Activated CD4-positive, alpha-beta T cell treated with anti-CD3 and anti-CD28 coated beads, Interleukin-2, amount 10 ng/mL, durations not matched to agents 24 days and 14 days (primary cell): Measurements from ENCODE around the gene LNX1. TPM values are rescaled to one million over a fixed set of nuclear protein-coding genes. Genes with fewer than 3 reads are reported as not detected.

ENCODE experiments used
- DNase-seq: peaks from one replicate; pipeline ENCODE4 v3.0.0; 2022
- H3K27ac Mint-ChIP-seq: one replicate; pipeline ENCODE4 v1.8.0; 2022; ENCODE audit warnings: mild to moderate bottlenecking, mixed read lengths
- H3K27me3 Mint-ChIP-seq: one replicate; pipeline ENCODE4 v1.8.0; 2022; ENCODE audit warnings: mixed read lengths
- H3K36me3 Mint-ChIP-seq: one replicate; pipeline ENCODE4 v1.8.0; 2022; ENCODE audit warnings: low read depth, mild to moderate bottlenecking, mixed read lengths
- H3K4me1 Mint-ChIP-seq: one replicate; pipeline ENCODE4 v1.8.0; 2021; ENCODE audit warnings: mixed read lengths
- H3K4me3 Mint-ChIP-seq: one replicate; pipeline ENCODE4 v1.8.0; 2022; ENCODE audit warnings: mild to moderate bottlenecking, moderate library complexity, mixed read lengths
- H3K9me3 Mint-ChIP-seq: one replicate; pipeline ENCODE4 v1.8.0; 2021; ENCODE audit warnings: mixed read lengths
- intact Hi-C: fragments of 100-400 bp; cut with micrococcal nuclease; formaldehyde crosslinking; loops from one replicate; pipeline ENCODE4 v1.15.1; 2023
- total RNA-seq: library from RNA; stranded (reverse); gene quantifications from 2 replicates; pipeline ENCODE4 v1.2.3, GENCODE V29; 2022

Gene LNX1
- total RNA-seq, 1 donor from 2014 or later = not detected

DNA sequence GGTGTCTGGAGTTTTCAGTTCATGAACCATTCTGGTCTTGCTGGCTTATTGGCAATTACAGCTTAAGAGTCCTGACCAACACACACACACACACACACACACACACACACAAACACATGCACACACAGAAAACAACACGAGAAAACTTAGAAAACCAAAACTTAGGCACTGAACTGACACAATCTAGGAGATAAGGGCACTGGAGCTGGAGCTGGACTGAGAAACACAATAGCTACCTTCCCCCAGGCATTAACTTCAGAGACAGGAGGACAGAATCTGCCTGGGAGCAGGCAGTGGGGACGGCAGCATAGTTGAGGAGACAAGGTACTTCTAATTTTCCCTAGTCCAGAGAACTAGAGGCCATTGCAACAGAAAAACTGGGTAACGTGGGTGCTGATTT, 62.3 kb downstream of the LNX1 start:
- H3K4me1 Mint-ChIP-seq = no peaks in the 10 kb centered on the region
- no peak overlapping the region for H3K27ac Mint-ChIP-seq
- intact Hi-C loops = no loop called here
- no peak for DNase-seq
- no peak overlapping the region for H3K4me3 Mint-ChIP-seq
- H3K27me3 Mint-ChIP-seq = peaks cover 9% of the 10 kb centered on the region
- no peaks in the 10 kb centered on the region for H3K36me3 Mint-ChIP-seq
- no peaks in the 10 kb centered on the region for H3K9me3 Mint-ChIP-seq

DNA sequence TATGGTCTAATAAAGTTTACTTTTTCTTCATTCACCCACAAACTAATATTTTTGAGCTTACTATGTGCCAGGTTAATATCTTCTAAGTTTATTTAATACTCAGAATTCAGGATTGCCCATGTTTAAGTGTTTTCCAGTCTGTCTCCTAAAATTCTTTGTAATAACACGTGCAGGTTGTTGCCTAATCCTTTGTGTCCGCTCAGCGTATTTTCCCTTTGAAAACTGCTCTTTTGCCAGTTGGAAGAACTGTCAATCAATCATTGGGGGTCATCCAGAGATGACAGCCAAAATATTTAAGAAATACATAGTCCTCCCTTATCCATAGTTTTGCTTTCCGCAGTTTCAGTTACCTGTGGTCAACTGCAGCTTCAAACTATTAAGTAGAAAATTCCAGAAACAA, 63.4 kb downstream of the LNX1 start:
- intact Hi-C loops = no loop called here
- no peak overlapping the region for H3K4me3 Mint-ChIP-seq
- no peak for DNase-seq

DNA sequence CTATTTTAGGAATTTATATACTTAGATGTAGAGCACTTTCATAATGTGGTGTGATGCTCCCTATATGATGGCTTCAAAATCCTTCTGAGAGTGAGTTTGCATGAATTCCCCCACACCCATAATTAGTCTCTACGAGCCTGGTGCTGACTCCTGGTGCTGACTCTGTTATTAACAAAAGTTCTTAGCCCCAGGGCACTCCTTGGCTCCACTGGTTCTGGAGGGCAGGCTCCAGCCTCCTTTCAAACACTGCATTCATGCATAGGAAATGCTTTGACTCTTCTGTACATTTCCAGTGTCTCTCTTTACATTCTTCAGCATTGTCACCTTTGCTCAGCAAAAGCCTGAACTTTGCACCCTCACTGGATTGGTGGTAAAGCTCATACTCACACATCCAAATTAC, 64.0 kb downstream of the LNX1 start:
- no peaks in the 10 kb centered on the region for H3K36me3 Mint-ChIP-seq
- intact Hi-C loops = no loop called here
- no peaks in the 10 kb centered on the region for H3K9me3 Mint-ChIP-seq
- no peak overlapping the region for H3K4me3 Mint-ChIP-seq
- DNase-seq = no peak
- no peak overlapping the region for H3K27ac Mint-ChIP-seq
- no peaks in the 10 kb centered on the region for H3K4me1 Mint-ChIP-seq
- H3K27me3 Mint-ChIP-seq = peaks cover 12% of the 10 kb centered on the region

More for the DNA sequence above, 63.4 kb downstream of the LNX1 start:
- Mint-ChIP-seq H3K27me3 (peaks cover 12% of the 10 kb centered on the region), H3K4me1 (no peaks in the 10 kb centered on the region), H3K27ac (no peak overlapping the region), H3K9me3 (no peaks in the 10 kb centered on the region), H3K36me3 (no peaks in the 10 kb centered on the region)

DNA sequence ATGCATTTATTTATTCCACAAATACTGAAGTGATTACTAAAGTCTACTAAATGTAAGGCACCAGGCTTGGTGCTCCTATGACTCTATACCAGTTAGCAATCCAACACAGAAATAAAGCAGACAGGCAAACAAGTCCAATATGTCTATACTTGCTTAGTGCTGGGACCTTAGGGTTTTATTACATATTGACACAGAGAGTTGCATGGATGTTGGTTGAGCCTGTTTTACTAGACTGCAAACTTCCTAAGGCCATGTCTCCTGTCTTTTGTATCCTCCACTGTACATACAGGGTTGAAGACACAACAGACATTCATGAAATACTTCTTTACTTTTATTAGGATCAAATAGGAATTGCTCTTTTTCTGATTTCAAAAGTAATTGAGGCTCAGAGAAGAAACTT, 69.0 kb downstream of the LNX1 start:
- Mint-ChIP-seq H3K9me3 (no peaks in the 10 kb centered on the region), H3K4me3 (no peak overlapping the region), H3K36me3 (no peaks in the 10 kb centered on the region), H3K27me3 (peaks cover 14% of the 10 kb centered on the region), H3K4me1 (no peaks in the 10 kb centered on the region), H3K27ac (no peak overlapping the region)
- intact Hi-C loops = no loop called here
- no peak for DNase-seq

DNA sequence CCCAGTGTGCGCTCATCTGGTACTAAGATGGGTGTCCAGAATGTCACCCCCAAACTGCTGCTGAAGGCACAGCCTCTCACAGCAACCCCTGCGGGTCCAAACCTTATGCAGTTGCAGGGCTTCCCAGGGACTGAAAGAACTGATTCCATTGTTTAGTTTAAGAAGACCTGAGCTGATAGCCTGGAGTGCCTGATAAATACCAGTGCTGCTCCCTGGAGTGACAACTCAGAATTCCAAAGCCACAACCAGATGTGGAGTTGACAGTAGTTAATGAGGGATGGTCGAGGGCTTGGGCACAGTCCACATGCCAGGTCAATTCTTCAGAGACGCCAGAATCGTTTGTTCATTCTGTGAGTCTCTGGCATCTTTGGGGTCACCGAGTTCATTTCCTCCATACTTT, 71.2 kb downstream of the LNX1 start:
- DNase-seq = no peak
- no peaks in the 10 kb centered on the region for H3K36me3 Mint-ChIP-seq
- intact Hi-C loops = no loop called here
- H3K4me3 Mint-ChIP-seq = no peak overlapping the region
- no peaks in the 10 kb centered on the region for H3K4me1 Mint-ChIP-seq
- H3K9me3 Mint-ChIP-seq = no peaks in the 10 kb centered on the region
- peaks cover 11% of the 10 kb centered on the region for H3K27me3 Mint-ChIP-seq
- no peak overlapping the region for H3K27ac Mint-ChIP-seq

DNA sequence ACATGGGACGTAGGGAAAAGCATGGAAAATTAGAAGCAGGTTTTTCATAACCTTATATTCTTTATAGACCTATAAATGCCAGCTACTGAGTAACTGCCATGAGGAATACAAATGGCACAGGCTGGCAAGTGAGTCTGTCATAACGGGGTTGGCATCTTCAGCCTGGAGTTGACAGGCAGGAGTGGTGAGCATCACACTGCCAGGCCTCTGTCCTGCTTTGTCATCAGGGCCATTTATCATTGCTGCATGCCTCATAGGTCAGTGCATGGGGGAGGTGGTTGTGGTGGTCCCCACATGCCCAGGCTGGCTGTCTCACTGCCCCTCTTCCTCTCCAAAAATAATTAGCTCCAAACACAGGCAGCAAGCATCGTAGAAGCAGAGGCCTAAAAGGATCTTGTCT, 72.5 kb downstream of the LNX1 start:
- Mint-ChIP-seq H3K36me3 (no peaks in the 10 kb centered on the region), H3K9me3 (no peaks in the 10 kb centered on the region), H3K27ac (no peak overlapping the region), H3K27me3 (peaks cover 4% of the 10 kb centered on the region), H3K4me1 (no peaks in the 10 kb centered on the region), H3K4me3 (no peak overlapping the region)
- intact Hi-C loops = no loop called here
- no peak for DNase-seq

DNA sequence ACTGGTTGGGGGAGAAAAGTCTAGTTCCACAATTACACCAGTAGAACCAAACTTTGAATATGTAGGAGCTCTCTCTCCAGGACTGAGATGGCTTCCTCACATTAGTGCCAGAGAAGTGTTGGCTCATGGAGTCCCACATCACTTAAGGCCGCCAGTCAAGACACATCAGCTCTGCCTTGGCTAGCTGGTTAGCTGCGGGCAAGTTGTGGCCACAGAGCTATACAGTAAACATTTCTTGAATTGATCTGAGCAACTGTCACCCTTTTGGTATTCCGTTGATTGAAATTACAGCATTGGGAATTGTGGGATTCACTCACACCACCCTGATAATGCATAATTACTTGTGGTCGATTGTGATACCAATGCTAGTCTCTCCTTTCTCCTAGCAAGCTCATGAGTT, 76.2 kb downstream of the LNX1 start:
- Mint-ChIP-seq H3K27me3 (peaks cover 4% of the 10 kb centered on the region), H3K9me3 (no peaks in the 10 kb centered on the region), H3K27ac (no peak overlapping the region), H3K36me3 (no peaks in the 10 kb centered on the region), H3K4me1 (no peaks in the 10 kb centered on the region), H3K4me3 (no peak overlapping the region)
- no peak for DNase-seq
- intact Hi-C loops = no loop called here

DNA sequence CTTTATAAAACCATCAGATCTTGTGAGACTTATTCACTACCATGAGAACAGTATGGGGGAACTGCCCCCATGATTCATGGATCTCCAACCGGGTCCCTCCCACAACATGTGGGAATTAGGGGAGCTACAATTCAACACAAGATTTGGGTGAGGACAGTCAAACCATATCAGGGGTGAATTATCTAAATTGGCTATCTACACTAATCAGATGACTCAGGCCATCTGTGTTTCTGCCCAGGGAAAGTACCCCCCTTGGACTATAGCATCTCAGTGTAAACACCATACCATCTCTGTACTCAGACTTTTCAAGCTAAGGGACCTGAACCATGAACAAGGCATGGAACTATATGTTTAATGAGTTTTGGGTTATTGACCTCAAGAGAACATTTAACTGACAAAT, 76.8 kb downstream of the LNX1 start:
- intact Hi-C loops = no loop called here
- DNase-seq = no peak
- Mint-ChIP-seq H3K27me3 (peaks cover 4% of the 10 kb centered on the region), H3K36me3 (no peaks in the 10 kb centered on the region), H3K4me1 (no peaks in the 10 kb centered on the region), H3K9me3 (no peaks in the 10 kb centered on the region), H3K27ac (no peak overlapping the region), H3K4me3 (no peak overlapping the region)

DNA sequence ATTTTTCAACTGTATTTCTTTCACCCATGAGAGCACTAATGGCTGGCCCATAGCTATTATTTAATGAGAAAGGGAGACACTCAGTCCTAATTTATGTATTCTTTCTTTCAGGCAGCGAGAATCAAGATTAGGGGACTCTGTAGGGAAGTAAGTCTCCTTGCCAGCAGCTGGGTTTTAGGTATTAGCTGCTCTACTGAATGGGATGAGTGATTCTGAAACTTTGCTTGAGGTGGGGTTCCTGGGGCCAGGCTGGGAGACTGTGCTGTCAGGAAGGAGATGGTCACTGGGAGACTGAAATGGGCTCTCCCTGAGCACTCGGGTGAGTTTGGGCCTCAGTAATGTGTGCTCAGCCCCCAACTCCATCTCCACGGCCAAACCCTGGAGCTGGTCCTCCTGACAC, 78.7 kb downstream of the LNX1 start:
- no peaks in the 10 kb centered on the region for H3K4me1 Mint-ChIP-seq
- no peaks in the 10 kb centered on the region for H3K9me3 Mint-ChIP-seq
- no peak overlapping the region for H3K4me3 Mint-ChIP-seq
- no peaks in the 10 kb centered on the region for H3K36me3 Mint-ChIP-seq
- no peak overlapping the region for H3K27ac Mint-ChIP-seq
- DNase-seq = no peak
- peaks cover 4% of the 10 kb centered on the region for H3K27me3 Mint-ChIP-seq
- intact Hi-C loops = no loop called here

DNA sequence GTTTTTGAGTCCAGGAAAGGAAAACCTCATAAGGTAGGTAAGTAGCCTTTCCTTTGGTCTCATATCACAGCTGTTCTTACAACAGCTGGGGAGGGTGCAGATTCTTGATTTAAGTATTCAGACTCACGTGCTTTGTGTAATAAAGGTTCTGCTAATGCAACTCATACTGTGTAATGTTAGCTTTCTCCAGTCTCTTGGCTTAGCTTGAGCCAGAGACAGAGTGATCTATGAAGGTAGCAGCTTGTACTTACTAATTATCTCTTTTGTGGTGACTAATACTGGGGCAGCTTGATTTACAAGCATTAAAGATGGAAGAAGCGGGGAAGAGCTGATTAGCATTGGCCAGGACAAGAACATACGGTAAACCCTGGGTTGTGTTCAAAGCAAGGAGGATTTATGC, 80.3 kb downstream of the LNX1 start:
- H3K4me1 Mint-ChIP-seq = no peaks in the 10 kb centered on the region
- peaks cover 6% of the 10 kb centered on the region for H3K27me3 Mint-ChIP-seq
- no peak for DNase-seq
- no peaks in the 10 kb centered on the region for H3K36me3 Mint-ChIP-seq
- no peak overlapping the region for H3K27ac Mint-ChIP-seq
- no peak overlapping the region for H3K4me3 Mint-ChIP-seq
- intact Hi-C loops = no loop called here
- H3K9me3 Mint-ChIP-seq = no peaks in the 10 kb centered on the region

DNA sequence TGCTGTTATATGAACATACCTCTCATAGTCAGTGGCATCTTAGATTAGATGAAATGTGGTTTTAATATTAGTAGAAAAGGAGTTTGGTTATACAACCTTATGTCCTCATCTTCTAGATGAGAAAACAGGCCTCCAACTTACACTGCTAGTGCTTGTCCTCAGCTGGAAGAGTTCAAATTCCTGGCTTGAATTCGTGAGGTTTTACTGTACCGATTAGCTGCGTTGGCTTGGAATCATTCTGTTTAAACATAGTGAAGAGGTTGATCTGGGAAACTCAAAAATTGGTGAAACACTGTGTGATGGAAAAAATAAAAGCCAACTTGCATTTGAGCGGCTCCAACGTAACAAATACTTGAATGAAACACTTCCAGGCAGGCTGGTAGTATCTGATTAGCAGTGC, 81.0 kb downstream of the LNX1 start:
- DNase-seq = no peak
- H3K36me3 Mint-ChIP-seq = no peaks in the 10 kb centered on the region
- intact Hi-C loops = no loop called here
- H3K4me3 Mint-ChIP-seq = no peak overlapping the region
- H3K27ac Mint-ChIP-seq = no peak overlapping the region
- H3K9me3 Mint-ChIP-seq = no peaks in the 10 kb centered on the region
- H3K4me1 Mint-ChIP-seq = no peaks in the 10 kb centered on the region
- peaks cover 6% of the 10 kb centered on the region for H3K27me3 Mint-ChIP-seq

DNA sequence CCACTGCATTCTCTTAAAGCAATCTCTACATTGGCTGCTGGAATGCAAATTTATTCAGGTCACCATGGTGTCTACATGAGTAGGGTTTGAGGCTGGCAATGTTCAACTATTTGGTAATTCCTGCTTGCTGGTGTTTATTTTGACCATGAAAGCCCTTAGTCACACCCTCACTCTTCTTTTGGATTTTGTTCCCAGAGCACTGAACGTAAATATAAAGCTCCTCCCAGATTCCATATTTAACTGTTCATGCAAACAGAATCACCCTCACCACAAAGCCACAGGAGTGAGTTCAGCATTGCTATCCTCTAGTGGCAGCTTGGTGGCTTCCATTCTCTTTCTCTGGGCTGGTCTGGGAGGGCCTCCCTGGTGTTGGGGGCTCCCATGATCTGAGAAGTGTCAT, 82.8 kb downstream of the LNX1 start:
- no peak for DNase-seq
- no peaks in the 10 kb centered on the region for H3K9me3 Mint-ChIP-seq
- no peak overlapping the region for H3K27ac Mint-ChIP-seq
- peaks cover 6% of the 10 kb centered on the region for H3K27me3 Mint-ChIP-seq
- intact Hi-C loops = no loop called here
- H3K4me1 Mint-ChIP-seq = no peaks in the 10 kb centered on the region
- no peaks in the 10 kb centered on the region for H3K36me3 Mint-ChIP-seq
- no peak overlapping the region for H3K4me3 Mint-ChIP-seq

DNA sequence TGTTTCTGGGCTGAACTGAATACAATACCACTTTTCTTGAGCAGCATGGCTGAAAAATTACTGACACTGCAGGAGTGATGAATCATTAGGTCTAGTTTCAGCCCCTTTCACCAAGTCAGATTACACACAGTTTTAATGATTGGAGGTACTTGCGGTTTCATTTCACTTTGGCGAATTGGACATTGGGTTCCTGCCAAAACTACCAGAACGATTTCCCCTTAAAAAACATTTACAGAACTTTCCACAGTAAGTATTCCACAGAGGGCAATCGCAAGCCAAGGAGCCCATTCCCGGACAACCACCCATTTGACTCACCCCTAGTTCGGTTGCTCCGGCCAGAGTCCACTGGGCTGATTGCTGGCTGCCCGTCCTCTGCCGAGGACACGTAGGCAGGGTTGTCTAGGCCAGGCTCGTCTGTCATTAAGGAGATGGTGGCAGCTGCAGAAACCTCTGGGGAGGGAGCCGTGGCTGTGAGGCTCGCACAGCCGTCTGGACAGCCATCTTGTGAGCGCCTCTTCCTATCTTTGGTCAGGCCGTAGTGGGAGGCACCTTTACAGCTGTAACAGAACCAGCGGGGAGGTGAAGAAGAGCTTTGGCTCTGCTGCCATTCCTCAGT, 83.5 kb downstream of the LNX1 start:
- Mint-ChIP-seq H3K4me3 (no peak overlapping the region), H3K27ac (no peak overlapping the region), H3K27me3 (peaks cover 6% of the 10 kb centered on the region), H3K4me1 (no peaks in the 10 kb centered on the region), H3K9me3 (no peaks in the 10 kb centered on the region), H3K36me3 (no peaks in the 10 kb centered on the region)
- DNase-seq = no peak
- intact Hi-C loops = no loop called here

DNA sequence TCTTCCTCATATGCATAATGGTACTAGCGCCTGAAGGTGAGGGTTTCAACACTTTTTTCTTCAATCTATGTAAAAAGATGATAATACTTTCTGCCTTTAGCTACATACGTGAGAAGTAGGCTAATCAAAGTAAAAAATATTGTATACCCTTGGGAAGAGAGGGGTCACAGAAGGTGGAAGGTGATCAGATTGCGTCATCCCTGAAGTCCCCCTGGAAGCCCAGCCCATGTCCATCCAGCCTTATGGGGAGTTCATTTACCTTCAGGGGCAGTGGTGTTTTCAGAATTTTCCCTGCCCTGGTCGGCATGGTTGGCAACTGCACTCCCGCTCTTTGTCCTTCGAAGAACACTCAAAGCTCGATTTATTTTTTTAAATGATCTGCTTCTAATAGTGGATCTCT, 84.2 kb downstream of the LNX1 start:
- no peak for DNase-seq
- Mint-ChIP-seq H3K9me3 (no peaks in the 10 kb centered on the region), H3K4me3 (no peak overlapping the region), H3K4me1 (no peaks in the 10 kb centered on the region), H3K36me3 (no peaks in the 10 kb centered on the region), H3K27me3 (peaks cover 6% of the 10 kb centered on the region), H3K27ac (no peak overlapping the region)
- intact Hi-C loops = no loop called here

DNA sequence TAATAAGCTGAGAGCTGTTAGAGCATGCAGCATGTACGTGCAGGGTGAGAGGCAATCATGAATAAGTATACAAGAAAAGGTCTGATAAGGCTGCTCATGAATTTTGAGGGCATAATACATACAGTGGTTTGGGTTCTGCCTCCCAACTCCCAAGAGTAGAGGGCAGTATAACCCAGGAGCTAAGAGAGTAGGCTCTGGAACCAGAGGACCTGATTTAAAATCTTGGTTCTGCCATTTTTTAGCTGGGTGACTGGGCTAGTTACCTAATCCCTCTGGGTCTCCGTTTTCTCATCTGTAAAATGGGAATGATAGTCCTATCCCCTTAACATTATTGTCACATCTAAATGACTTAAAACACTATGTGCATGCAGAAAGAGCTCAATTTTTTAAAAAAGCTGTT, 85.3 kb downstream of the LNX1 start:
- no peak overlapping the region for H3K4me3 Mint-ChIP-seq
- DNase-seq = no peak
- intact Hi-C loops = no loop called here
- peaks cover 6% of the 10 kb centered on the region for H3K27me3 Mint-ChIP-seq
- no peaks in the 10 kb centered on the region for H3K36me3 Mint-ChIP-seq
- H3K27ac Mint-ChIP-seq = no peak overlapping the region
- H3K9me3 Mint-ChIP-seq = no peaks in the 10 kb centered on the region
- no peaks in the 10 kb centered on the region for H3K4me1 Mint-ChIP-seq
